Upper lobe of right lung (tissue), 1 donor: ENCODE data around the gene ANKRD33. TPM values are rescaled to one million over a fixed set of nuclear protein-coding genes. Genes with fewer than 3 reads are reported as not detected.
A peak's percentile ranks its signal among the peaks of the same experiment; 100 is the strongest.

Experiments
- ATAC-seq: fragments of 200-7000 bp; cut with Tn5 transposase; one replicate; pipeline ENCODE4 v1.9.1; 2020; ENCODE audit warnings: mild to moderate bottlenecking, moderate library complexity
- DNase-seq: peaks from one replicate; pipeline ENCODE4 v3.0.0-alpha.2; 2020
- H3K27ac ChIP-seq: fragments of 200-600 bp; one replicate; pipeline ENCODE4 v1.8.0; 2022
- H3K27me3 ChIP-seq: fragments of 200-600 bp; one replicate; pipeline ENCODE4 v1.8.0; 2022; ENCODE audit warnings: mild to moderate bottlenecking
- H3K36me3 ChIP-seq: fragments of 200-600 bp; one replicate; pipeline ENCODE4 v1.8.0; 2022
- H3K4me1 ChIP-seq: fragments of 200-600 bp; one replicate; pipeline ENCODE4 v1.8.0; 2022
- H3K4me3 ChIP-seq: fragments of 200-600 bp; one replicate; pipeline ENCODE4 v1.8.0; 2022; ENCODE audit warnings: mild to moderate bottlenecking
- H3K9me3 ChIP-seq: fragments of 200-600 bp; one replicate; pipeline ENCODE4 v1.8.0; 2022
- intact Hi-C: fragments of 100-400 bp; cut with DNase I; formaldehyde crosslinking; loops from one replicate; pipeline ENCODE4 v1.11.0; 2022
- total RNA-seq: library from RNA; stranded (reverse); fragmentation: NEBNext Ultra II Directional; extraction: Animal tissue kit (Norgen Biotek cat#: 25700); gene quantifications from one replicate; pipeline ENCODE4 v1.2.1, GENCODE V29; 2021
- TF ChIP-seq, protein P1 (sequence below): fragments of 200-600 bp; IDR thresholded peaks from one replicate; pipeline ENCODE4 v1.8.0; 2022; ENCODE audit warnings: antibody characterized with exemption
- donor health status: DM: no; HTN: yes; CAD: no; lungs with severe emphysema.

ANKRD33 gene
- total RNA-seq, 1 donor from 2014 or later, result not detected

DNA sequence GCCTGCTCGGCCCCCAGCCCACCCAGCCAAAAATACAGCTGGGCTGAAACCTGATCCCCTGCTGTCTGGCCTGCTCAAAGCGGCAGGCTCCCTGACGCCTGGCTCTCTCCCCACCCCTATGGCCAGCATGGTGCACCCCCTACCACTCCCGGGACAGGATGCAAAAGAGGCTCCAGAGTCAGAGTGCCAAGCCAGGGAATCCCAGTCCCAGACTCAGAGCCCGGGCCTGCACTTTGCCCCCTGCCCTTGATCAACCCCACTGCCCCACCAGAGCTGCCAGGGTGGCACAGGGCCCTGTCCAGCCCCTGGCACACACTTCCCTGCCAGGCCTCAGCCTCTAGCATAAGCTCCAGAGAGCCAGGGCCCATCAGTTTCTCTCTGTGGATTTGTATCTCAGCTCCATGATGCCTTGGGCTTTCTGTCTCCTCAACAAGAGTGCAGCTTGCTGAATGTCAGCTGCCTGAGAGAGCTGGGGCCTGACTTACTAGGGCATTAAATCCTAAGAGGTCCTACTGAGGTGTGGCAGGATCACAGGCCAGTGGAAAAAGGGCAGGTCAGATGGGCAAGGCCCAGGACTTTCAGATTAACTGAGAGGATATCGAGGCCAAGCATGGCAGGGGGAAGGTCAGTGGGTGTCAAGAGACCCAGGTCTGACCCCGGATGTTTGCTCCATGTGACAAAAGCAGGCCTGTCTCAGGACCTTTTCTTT, 33.3 kb downstream of the ANKRD33 start:
- DNase-seq (peak; percentile 56), ATAC-seq (no peak)
- Histone ChIP-seq H3K36me3 (peaks cover 22% of the 10 kb centered on the region), H3K27ac (no peak overlapping the region), H3K4me3 (no peak overlapping the region), H3K27me3 (no peaks in the 10 kb centered on the region), H3K9me3 (no peaks in the 10 kb centered on the region), H3K4me1 (peaks cover 45% of the 10 kb centered on the region)
- TF ChIP-seq, protein P1, sequence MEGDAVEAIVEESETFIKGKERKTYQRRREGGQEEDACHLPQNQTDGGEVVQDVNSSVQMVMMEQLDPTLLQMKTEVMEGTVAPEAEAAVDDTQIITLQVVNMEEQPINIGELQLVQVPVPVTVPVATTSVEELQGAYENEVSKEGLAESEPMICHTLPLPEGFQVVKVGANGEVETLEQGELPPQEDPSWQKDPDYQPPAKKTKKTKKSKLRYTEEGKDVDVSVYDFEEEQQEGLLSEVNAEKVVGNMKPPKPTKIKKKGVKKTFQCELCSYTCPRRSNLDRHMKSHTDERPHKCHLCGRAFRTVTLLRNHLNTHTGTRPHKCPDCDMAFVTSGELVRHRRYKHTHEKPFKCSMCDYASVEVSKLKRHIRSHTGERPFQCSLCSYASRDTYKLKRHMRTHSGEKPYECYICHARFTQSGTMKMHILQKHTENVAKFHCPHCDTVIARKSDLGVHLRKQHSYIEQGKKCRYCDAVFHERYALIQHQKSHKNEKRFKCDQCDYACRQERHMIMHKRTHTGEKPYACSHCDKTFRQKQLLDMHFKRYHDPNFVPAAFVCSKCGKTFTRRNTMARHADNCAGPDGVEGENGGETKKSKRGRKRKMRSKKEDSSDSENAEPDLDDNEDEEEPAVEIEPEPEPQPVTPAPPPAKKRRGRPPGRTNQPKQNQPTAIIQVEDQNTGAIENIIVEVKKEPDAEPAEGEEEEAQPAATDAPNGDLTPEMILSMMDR, result no peak
- intact Hi-C loops, result loop anchor here (10.0 kb wide), 1 partner anchor 54 kb away; no protein-coding TSS in a partner anchor

DNA sequence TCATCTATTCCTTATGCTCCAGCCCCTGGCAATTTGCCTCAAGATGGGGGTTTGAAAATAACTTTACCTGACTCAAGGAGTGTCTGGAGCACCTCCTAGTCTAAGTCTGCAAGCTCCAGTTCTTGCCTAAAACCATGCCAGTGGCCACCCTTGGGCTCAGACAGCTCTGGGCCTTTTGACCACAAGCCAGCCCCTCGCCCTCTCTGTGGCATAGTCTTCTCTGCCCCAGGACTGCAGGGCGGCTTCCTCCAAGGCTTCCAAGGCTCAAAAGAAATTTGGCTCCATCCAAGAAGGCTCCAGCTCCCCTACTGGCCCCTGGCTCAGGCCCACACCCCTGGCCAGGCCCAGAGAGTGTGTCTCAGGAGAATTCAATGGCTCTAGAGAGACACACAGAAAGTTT, 34.2 kb downstream of the ANKRD33 start:
- ATAC-seq (no peak), DNase-seq (peak; percentile 35)
- Histone ChIP-seq H3K27ac (peak overlapping the region; percentile 68), H3K27me3 (no peaks in the 10 kb centered on the region), H3K36me3 (peaks cover 14% of the 10 kb centered on the region), H3K4me1 (peaks cover 39% of the 10 kb centered on the region), H3K9me3 (no peaks in the 10 kb centered on the region), H3K4me3 (no peak overlapping the region)
- TF ChIP-seq, protein P1, result no peak
- intact Hi-C loops, result loop anchor here (10.0 kb wide), 1 partner anchor 53 kb away; no protein-coding TSS in a partner anchor

DNA sequence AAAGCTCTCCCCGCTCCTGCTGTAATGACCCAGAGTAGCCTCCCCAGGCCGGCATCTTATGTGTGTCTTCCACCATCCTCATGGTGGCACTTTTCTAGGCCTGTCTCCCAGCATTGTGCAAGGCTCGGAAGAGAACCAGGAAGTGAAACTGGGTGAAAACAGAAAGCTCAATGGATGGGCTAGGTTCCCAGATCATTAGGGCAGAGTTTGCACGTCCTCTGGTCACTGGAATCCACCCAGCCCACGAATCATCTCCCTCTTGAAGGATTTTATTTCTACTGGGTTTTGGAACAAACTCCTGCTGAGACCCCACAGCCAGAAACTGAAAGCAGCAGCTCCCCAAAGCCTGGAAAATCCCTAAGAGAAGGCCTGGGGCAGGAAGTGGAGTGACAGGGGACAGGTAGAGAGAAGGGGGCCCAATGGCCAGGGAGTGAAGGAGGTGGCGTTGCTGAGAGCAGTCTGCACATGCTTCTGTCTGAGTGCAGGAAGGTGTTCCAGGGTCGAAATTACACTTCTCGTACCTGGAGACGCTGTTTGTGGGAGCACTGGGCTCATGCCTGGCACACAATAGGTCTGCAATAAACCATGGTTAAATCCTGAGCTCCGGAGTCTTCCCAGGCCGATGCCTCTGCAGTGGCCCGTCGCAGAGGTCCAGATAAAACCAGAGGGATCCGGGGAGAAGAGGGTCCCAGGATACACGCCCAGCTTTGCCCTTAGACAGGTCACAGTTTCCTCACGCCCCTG, 35.0 kb downstream of the ANKRD33 start:
- Histone ChIP-seq H3K27me3 (no peaks in the 10 kb centered on the region), H3K4me1 (peaks cover 39% of the 10 kb centered on the region), H3K27ac (peak overlapping the region; percentile 68), H3K4me3 (peak overlapping the region; percentile 8), H3K9me3 (no peaks in the 10 kb centered on the region), H3K36me3 (peaks cover 14% of the 10 kb centered on the region)
- TF ChIP-seq, protein P1, result peak; percentile 16
- ATAC-seq, result peak; percentile 79
- intact Hi-C loops, result loop anchor here (10.0 kb wide), 1 partner anchor 52 kb away; no protein-coding TSS in a partner anchor
- DNase-seq, result no peak

DNA sequence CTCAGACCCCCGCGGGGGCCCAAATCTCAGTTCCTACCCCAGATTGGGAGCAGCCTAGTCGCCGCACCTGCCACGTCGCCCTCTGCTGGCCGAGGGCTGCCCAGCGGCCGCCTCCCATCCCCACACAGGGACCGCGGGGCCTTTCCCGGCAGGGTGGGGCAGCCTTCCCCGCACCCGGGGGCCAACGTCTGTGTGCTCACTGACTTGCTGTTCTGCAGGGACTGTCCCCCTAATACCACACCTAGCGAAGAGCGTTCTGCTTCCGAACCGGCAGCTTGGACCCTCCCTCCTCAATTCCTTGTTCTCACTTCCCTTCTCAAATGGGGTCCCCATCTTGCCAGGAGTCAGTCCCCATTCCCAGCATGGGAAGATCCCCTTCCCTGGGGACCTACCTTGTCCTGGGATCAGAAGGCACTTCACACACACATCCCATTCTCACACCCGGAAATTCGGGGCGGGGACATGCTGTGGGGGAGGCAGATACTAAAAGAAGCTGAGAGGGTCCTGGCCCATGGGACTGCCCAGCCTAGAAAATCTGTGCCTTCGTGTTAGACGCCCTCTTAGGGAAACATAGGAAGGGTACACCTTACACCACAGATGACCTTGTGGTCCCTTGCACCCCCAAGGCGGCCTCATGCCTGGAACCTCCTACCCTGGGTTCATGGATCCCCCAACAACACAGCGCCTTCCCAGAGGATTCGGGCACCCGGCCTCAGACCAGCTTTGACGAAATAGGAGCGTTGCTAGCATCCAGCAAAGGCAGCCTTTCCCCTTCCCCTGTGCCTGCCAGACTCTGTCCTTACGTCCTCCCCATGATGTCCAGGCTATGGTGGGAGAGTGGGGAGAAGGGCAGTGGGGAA, 35.8 kb downstream of the ANKRD33 start:
- Histone ChIP-seq H3K27me3 (no peaks in the 10 kb centered on the region), H3K36me3 (peaks cover 10% of the 10 kb centered on the region), H3K4me3 (no peak overlapping the region), H3K27ac (peak overlapping the region; percentile 68), H3K4me1 (peaks cover 39% of the 10 kb centered on the region), H3K9me3 (no peaks in the 10 kb centered on the region)
- TF ChIP-seq, protein P1, result peak; percentile 86
- DNase-seq (peak; percentile 85), ATAC-seq (peak; percentile 73)
- intact Hi-C loops, result loop anchor here (10.0 kb wide), 1 partner anchor 51 kb away; no protein-coding TSS in a partner anchor

DNA sequence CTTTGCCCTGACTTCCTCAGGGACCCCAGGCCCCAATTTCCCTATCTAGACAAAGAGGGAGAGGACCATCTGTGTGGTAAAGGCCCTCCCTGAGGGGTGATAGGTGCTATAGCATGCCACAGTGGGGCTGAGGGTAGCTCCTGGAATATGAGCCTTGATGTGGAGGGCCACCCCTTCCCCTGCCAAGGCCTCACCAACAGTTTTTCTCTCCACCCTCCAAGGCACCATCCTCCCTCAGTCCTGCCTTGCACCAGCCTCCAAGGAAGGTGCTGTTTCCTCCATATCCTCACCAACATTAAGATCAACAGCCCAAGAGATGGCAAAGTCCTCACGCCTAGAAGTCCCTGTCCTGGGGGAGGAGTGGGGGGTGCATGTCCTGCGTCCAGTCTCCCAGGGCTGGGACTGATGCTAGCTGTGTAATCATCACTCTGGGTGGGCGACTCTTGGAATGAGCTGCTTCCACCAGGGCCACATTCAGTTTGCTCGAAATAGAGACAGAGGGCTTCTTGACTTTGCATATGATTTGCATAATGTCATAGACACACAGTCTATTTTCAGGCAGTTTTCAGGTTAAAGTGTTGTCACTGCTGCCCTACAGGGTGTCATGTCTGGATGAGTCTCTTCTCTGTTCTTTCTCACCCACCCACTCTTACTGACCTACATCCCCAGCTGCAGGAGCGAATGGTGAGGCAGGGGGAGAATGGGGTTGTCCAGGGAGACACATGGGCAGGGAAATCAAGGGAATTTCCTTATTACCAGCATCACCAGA, 36.8 kb downstream of the ANKRD33 start:
- Histone ChIP-seq H3K4me3 (no peak overlapping the region), H3K36me3 (peaks cover 6% of the 10 kb centered on the region), H3K27me3 (no peaks in the 10 kb centered on the region), H3K27ac (no peak overlapping the region), H3K9me3 (no peaks in the 10 kb centered on the region), H3K4me1 (peaks cover 39% of the 10 kb centered on the region)
- intact Hi-C loops, result loop anchor here (10.0 kb wide), 1 partner anchor 50 kb away; no protein-coding TSS in a partner anchor
- ATAC-seq (no peak), DNase-seq (no peak)
- TF ChIP-seq, protein P1, result no peak
